Activated CD8-positive, alpha-beta memory T cell treated with anti-CD3 and anti-CD28 coated beads for 24 hours (primary cell): ENCODE data around the gene CD80.

Experiments used
- DNase-seq: peaks from one replicate; pipeline ENCODE4 v3.0.0-alpha.2; 2020

Gene CD80

GRCh38 chr3:119492128-119492527 is 67.3 kb downstream of the CD80 start:
- DNase-seq = no peak

- DNase-seq = no peak
Observed at GRCh38 chr3:119490153-119490552, 69.3 kb downstream of the CD80 start.

GRCh38 chr3:119485563-119485962 is 73.9 kb downstream of the CD80 start:
- no peak for DNase-seq

DNA sequence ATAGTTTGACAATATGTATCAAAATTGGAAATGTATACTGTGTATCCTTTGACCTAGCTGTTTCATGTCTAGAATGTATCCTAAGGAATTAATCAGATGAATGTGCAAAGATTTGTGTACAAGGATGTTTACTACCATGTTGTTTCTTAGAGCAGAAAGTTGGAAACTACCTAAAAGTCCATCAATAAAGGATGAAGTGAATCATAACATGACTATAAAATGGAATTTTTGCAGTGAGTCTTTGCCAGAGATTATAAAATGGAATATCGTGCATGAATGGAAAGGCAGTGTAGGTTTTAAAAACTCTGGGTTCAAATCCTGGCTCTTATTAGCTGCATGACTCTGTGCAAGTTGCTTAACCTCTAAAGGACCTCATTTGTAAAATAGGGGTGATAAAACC is 76.3 kb downstream of the CD80 start:
- DNase-seq = no peak

GRCh38 chr3:119481079-119481478 is 78.3 kb downstream of the CD80 start:
- DNase-seq = no peak
